ENCODE measurements around the gene H6PD.

Gene H6PD

DNA sequence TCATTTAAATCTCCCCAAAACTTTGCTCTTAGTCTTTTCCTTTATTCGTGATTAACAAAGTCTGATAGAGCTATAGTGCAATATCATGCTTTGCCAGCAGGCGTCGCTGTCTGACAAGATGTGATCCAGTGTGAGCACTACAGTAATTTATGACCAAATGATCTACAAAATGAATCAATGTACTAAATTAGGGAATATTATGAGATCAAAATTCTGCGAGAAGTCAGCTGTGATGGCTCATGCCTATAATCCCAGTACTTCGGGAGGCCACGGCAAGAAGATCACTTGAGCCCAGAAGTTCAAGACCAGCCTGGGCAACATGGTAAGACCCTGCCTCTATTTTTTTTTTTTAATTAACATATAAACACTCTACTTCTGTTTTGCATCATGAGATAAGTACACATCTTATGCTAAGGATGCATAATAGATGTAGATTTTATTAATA lies 54.5 kb downstream of the H6PD start:
- DNase-seq (ENCODE audit: low read depth in 1 of 2, low spot score in 1 of 2) = peak; percentile 44 to 72
- Histone ChIP-seq H3K4me3 (replicated peaks; ENCODE audit: insufficient read depth, low read length) (no peak overlapping the region), H3K27me3 (ENCODE audit: insufficient read depth, poor library complexity, severe bottlenecking) (peaks cover 2% of the 10 kb centered on the region), H3K27ac (replicated peaks) (no peak overlapping the region)
- TF ChIP-seq, protein P1, sequence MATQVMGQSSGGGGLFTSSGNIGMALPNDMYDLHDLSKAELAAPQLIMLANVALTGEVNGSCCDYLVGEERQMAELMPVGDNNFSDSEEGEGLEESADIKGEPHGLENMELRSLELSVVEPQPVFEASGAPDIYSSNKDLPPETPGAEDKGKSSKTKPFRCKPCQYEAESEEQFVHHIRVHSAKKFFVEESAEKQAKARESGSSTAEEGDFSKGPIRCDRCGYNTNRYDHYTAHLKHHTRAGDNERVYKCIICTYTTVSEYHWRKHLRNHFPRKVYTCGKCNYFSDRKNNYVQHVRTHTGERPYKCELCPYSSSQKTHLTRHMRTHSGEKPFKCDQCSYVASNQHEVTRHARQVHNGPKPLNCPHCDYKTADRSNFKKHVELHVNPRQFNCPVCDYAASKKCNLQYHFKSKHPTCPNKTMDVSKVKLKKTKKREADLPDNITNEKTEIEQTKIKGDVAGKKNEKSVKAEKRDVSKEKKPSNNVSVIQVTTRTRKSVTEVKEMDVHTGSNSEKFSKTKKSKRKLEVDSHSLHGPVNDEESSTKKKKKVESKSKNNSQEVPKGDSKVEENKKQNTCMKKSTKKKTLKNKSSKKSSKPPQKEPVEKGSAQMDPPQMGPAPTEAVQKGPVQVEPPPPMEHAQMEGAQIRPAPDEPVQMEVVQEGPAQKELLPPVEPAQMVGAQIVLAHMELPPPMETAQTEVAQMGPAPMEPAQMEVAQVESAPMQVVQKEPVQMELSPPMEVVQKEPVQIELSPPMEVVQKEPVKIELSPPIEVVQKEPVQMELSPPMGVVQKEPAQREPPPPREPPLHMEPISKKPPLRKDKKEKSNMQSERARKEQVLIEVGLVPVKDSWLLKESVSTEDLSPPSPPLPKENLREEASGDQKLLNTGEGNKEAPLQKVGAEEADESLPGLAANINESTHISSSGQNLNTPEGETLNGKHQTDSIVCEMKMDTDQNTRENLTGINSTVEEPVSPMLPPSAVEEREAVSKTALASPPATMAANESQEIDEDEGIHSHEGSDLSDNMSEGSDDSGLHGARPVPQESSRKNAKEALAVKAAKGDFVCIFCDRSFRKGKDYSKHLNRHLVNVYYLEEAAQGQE (IDR thresholded peaks at IDR 0.05; ENCODE audit: insufficient replicate concordance, low read depth) = no peak
- TF ChIP-seq, protein P2, sequence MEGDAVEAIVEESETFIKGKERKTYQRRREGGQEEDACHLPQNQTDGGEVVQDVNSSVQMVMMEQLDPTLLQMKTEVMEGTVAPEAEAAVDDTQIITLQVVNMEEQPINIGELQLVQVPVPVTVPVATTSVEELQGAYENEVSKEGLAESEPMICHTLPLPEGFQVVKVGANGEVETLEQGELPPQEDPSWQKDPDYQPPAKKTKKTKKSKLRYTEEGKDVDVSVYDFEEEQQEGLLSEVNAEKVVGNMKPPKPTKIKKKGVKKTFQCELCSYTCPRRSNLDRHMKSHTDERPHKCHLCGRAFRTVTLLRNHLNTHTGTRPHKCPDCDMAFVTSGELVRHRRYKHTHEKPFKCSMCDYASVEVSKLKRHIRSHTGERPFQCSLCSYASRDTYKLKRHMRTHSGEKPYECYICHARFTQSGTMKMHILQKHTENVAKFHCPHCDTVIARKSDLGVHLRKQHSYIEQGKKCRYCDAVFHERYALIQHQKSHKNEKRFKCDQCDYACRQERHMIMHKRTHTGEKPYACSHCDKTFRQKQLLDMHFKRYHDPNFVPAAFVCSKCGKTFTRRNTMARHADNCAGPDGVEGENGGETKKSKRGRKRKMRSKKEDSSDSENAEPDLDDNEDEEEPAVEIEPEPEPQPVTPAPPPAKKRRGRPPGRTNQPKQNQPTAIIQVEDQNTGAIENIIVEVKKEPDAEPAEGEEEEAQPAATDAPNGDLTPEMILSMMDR (IDR thresholded peaks at IDR 0.05; ENCODE audit: insufficient read depth, low read length) = peak; percentile 88

DNA sequence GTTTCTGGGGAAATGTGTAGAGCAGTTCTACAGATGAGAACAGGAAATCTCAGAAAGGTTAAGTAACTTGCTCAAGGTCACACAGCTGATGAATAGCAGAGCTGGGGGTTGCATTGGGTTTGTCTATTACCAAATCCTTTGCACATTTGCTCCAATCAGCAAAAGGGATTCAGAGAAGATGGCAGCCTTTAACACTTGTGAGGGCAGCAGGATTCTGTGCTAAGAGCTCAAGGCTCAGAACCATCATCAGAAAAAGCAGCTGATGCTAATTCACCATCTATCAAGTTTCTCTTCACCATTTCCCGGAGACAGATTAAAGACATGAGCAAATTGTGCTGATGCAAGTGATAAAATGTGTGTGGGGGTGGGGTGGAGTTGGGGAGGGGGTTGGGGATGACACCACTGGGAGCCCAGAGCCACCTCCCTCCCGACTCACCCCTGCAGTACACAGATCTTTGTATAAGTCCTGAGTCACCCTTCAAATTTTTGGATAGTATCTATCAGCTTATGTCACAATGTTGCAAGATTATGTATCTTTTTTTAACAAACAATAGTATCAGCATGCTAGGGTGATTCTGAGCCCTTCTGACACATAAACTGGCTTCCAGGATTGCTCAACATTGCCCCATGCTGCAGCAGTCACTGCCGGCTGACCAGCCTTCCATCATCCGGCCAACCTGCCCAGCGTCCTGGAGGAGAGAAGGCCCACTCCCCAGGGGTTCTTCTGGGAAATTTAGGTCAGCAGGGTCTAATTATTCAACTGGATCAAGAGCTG lies 55.3 kb downstream of the H6PD start:
- peaks cover 2% of the 10 kb centered on the region for H3K27me3 ChIP-seq (ENCODE audit: insufficient read depth, poor library complexity, severe bottlenecking)
- no peak for TF ChIP-seq SPI1 (IDR thresholded peaks at IDR 0.05; ENCODE audit: borderline replicate concordance, low read depth)
- TF ChIP-seq, protein P1 (IDR thresholded peaks at IDR 0.05; ENCODE audit: insufficient replicate concordance, low read depth) = no peak
- TF ChIP-seq, protein P2 (IDR thresholded peaks at IDR 0.05; ENCODE audit: insufficient read depth, low read length) = no peak
- no peak for TF ChIP-seq GABPA (IDR thresholded peaks at IDR 0.05; ENCODE audit: low read depth)
- TF ChIP-seq POLR2AphosphoS5 (IDR thresholded peaks at IDR 0.05; ENCODE audit: low read depth) = no peak
- H3K4me3 ChIP-seq (replicated peaks; ENCODE audit: insufficient read depth, low read length) = no peak overlapping the region
- H3K27ac ChIP-seq (replicated peaks) = no peak overlapping the region
- DNase-seq (ENCODE audit: low read depth in 1 of 2, low spot score in 1 of 2) = peak in 1 of 2 experiments; percentile 52

DNA sequence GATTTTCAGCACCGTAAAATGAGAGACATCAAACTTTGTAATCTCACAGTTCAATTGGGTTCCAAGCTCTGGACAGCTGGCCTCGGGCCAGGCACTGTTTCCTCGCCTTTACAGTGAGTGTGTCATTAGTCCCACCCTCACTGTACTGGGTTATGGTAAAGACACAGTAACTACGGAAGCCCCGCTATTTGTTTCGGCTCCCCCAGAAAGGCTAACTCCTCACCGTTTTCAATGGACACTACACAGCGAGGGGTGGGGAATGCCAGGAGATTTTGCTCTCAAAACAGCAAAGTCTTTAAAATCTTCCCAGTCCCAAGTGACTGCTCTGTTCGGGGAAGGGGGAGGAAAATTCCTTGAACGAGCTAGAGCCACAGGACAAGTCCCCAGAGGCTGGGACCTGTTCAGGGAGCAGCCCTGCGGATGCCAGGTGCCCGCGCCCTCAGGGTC lies 57.4 kb downstream of the H6PD start:
- Histone ChIP-seq H3K27ac (replicated peaks) (no peak overlapping the region), H3K4me3 (replicated peaks; ENCODE audit: insufficient read depth, low read length) (no peak overlapping the region), H3K27me3 (ENCODE audit: insufficient read depth, poor library complexity, severe bottlenecking) (peaks cover 2% of the 10 kb centered on the region)
- no peak for DNase-seq (ENCODE audit: low read depth in 1 of 2, low spot score in 1 of 2)
- TF ChIP-seq SPI1 (IDR thresholded peaks at IDR 0.05; ENCODE audit: borderline replicate concordance, low read depth) (no peak), GABPA (IDR thresholded peaks at IDR 0.05; ENCODE audit: low read depth) (no peak), POLR2AphosphoS5 (IDR thresholded peaks at IDR 0.05; ENCODE audit: low read depth) (no peak)
- TF ChIP-seq, protein P2 (IDR thresholded peaks at IDR 0.05; ENCODE audit: insufficient read depth, low read length) = no peak
- TF ChIP-seq, protein P1 (IDR thresholded peaks at IDR 0.05; ENCODE audit: insufficient replicate concordance, low read depth) = no peak
